HG02943 (cell line): ENCODE data around the gene CNTNAP5.

Experiments
- ATAC-seq: cut with Tn5 transposase; IDR thresholded peaks from one replicate; pipeline ENCODE4 v1.9.1; 2021; ENCODE audit warnings: mild to moderate bottlenecking, low read depth, moderate library complexity; ENCODE audit not compliant: unreplicated experiment

Gene CNTNAP5

GRCh38 chr2:124050833-124051497, 25.9 kb downstream of the CNTNAP5 start:
- no peak for ATAC-seq

DNA sequence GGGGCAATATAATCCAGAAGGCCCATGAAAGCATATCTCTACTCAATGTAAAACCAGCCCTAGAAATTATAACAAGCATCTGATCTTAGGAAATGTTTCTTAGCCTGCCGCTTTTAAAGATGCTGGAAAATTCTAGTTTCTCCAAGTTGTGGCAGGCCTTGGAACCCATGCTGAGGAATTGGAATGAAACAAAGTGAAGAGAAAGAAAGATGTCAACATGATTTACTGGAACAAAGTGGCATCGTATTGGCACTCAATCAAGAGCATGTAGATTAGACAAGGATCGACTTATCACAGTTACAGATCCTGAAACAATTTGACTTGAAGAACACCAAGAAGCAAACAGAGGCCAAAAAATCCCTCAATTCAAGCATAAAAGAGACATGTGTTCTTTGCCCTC, 28.7 kb downstream of the CNTNAP5 start:
- ATAC-seq: no peak

DNA sequence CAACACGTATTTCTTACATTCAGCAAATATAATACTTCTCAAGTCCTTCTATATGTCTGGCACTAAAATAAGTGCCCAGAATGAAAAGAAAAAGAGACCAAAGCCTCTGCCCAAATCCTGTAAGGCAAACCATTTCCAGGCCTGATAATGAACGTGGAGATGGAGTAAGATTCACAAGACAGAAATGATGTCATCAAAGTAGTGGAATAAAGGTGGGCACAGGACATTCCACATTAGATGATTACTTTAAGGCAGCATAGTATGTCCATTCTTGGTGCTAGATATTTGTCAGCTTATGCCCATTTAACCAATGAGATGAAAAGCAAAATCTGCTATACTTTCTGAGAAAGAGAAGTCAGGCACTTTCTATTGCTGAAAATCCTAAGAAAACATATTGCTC, 38.5 kb downstream of the CNTNAP5 start:
- no peak for ATAC-seq

DNA sequence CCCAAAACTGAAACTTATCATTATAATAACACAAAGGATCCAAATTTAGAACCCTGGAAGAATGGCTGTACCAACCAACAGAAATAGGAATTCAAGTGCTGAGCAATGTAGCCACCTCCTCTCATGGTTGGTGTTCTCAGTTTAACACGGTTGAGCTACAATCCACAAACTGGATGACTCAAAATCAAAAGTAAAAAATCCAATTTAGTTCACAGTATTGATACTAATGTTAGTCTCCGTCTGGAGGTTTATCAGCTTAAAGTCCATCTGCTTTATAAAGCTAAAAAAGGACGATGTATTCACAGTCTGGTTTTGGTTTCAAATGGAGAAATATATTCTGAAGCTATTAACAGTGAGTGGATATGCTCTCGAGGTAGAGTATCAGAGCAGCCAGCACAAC, 40.5 kb downstream of the CNTNAP5 start:
- ATAC-seq: no peak

- no peak for ATAC-seq
Observed at GRCh38 chr2:124066776-124067175, 41.7 kb downstream of the CNTNAP5 start.

DNA sequence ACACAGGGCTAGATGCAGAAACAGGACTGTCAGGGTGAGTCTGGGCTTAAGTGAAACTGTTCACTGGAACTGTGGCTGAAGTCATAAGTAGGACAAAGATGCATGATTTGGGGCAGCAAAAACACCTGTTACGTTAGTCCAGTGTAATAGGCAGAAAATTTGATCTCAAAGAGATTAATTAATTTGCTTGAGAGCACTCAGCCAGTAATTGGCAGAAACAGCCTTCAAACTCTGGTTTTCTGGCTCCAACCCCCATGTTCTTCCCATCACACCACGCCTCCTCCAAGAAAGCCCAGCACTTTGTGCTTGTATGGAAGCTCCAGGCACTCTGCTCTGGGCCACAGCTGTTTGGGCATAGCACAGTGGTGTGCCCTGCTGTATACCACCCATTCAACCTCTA, 54.0 kb downstream of the CNTNAP5 start:
- no peak for ATAC-seq

GRCh38 chr2:124080281-124081153, 55.4 kb downstream of the CNTNAP5 start:
- no peak for ATAC-seq

GRCh38 chr2:124081154-124081716, 56.1 kb downstream of the CNTNAP5 start:
- no peak for ATAC-seq

DNA sequence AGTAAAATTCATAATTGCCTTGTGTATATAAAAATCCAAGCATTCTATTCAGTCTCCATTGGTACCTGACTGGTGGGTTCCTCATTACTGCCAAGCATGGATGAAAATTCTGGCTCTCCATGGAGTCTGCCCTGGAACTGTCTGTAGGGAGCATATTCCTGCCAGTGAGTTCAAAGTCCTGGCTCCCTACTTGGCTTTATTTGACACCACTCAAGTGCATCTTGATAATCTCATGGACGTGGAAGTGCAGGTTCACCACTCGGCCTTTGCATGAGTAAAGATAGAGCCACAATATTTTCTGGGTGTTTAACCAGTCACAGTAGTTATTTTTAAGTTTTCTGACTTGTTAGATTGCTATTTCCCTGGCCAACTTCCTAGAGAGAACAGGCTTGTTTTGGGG, 63.5 kb downstream of the CNTNAP5 start:
- no peak for ATAC-seq

- no peak for ATAC-seq
Observed at GRCh38 chr2:124091721-124092120, 66.6 kb downstream of the CNTNAP5 start.

- ATAC-seq: no peak
Observed at GRCh38 chr2:124092651-124093050, 67.6 kb downstream of the CNTNAP5 start.

- no peak for ATAC-seq
Observed at GRCh38 chr2:124104914-124105313, 79.8 kb downstream of the CNTNAP5 start.

DNA sequence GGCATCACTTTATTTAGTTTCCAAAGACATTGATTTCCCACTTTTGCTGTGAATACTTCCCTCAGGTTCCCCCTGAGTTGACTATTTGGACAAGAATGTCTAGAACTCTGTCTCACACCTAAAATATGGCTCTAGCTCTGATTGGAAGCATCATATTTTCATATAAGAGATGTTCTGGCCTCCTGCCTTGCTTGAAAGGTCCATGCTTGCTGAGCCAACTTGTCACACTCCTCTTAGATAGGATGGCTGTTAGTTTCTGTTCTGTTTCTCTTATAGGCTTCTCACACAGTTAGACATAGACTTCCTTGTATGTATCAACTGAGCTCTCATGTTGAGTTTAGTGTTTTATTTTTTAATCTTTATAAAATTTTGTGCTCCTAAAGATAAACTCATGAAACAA, 87.1 kb downstream of the CNTNAP5 start:
- no peak for ATAC-seq

DNA sequence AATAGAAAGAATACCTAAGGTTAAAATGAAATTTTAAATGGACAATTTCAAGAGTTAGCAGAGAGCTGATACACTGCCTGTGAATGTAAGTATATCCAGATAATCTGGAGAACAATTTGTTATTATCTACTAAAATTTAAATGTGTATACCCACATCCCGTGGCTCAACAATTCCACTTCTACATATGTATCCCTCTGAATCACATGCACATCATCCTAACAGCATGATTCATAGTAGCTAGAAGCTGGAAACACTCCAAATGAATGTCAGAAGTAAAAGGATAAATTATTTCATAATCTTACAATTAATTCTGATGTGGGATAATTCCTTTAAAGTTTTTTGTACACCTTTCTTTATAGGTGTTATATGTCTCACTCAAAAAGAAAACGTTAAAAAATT, 87.9 kb downstream of the CNTNAP5 start:
- no peak for ATAC-seq

GRCh38 chr2:124120246-124120645, 95.2 kb downstream of the CNTNAP5 start:
- no peak for ATAC-seq

DNA sequence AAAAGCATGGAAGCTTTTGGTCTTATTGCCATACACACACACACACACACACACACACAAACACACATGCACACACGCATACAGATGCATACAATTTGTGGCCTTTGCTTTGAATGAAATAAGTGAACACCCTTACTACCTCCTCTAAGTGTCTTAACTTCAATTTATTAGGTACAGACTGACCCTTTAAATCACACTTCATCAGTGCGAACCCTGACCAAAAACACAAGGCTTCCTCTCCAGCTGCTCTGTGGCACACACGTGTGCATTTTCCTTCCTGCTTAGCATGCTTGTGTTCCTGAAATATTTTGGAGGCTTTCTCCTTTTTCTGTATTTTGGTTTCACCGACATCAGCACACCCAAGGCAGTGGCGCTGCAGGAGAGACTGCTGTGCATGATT, 96.0 kb downstream of the CNTNAP5 start:
- no peak for ATAC-seq

GRCh38 chr2:124121760-124122275, 96.7 kb downstream of the CNTNAP5 start:
- no peak for ATAC-seq

GRCh38 chr2:124122340-124122739, 97.3 kb downstream of the CNTNAP5 start:
- no peak for ATAC-seq

DNA sequence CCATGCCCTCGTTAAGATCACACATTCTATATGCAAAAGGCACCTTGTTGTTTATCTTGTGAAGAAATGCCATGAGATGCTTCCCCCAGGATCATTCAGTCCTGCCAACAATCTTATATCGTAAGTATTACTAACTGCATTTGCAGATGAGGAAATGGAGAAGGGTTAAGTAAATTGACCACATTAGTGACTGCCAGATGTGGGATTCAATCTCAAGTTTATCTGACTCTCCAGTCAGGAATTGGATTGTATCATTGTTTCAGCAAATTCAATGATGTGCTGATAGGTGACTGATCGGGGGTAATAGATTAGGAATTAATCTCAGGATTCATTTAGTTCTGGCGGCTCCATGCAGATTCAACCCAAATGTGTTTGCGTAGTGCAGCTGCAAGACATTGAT, 106.2 kb downstream of the CNTNAP5 start:
- ATAC-seq: no peak

DNA sequence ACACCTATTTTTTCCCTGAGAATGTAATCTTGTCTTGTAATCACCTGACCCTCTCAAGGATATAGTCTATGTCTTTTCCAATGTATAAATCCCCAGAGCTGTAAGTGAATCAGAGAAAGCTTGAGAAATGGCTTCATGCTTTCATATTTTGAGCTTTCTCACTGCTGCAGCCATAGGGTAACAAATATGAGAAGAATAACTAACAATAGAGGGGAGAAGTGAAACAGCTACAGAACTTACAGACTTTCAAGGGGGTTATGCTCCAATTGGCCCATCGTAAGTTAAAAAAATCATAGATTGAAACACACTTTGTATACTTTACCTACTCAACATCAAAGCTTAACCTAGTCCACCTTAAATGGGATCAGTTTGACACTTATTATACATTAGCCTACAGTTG, 111.0 kb downstream of the CNTNAP5 start:
- ATAC-seq: no peak

DNA sequence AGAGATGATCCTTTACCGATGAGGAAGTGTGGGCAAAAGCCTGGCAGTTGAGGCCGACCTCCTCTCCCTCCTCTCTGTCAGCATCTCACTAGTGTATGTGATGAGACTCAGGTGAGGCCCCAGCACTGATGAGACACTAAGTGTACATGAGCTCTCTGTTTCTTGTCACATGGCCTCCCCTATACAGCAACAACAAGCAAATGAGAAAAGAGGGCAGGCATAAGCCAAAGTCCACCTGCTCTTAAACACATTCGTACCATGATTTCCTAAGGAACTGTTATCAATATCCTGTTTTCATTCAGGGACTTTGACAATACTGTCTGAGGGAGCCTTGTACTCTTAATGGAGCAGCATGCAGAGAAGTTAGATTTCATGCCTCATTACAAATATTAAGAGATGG, 113.0 kb downstream of the CNTNAP5 start:
- ATAC-seq: no peak
